GM12864 (cell line): ENCODE results near the gene PCF11.

Source experiments
- DNase-seq: peaks from one replicate; pipeline ENCODE4 v3.0.0-alpha.2; 2011; ENCODE audit warnings: low read depth
- H3K4me3 ChIP-seq: 2 replicates; pipeline ENCODE4 v1.5.1; 2011; ENCODE audit warnings: mild to moderate bottlenecking, low read depth, low read length, control low read depth
- TF ChIP-seq, protein P1 (sequence below): IDR thresholded peaks from 2 replicates; pipeline ENCODE4 v1.5.1; 2011; ENCODE audit warnings: low read depth, mild to moderate bottlenecking, moderate library complexity, low read length, control low read depth, inconsistent platforms; ENCODE audit errors: missing control alignments

The PCF11 gene

GRCh38 chr11:83191986-83192385, 35.1 kb downstream of the PCF11 start:
- TF ChIP-seq, protein P1, sequence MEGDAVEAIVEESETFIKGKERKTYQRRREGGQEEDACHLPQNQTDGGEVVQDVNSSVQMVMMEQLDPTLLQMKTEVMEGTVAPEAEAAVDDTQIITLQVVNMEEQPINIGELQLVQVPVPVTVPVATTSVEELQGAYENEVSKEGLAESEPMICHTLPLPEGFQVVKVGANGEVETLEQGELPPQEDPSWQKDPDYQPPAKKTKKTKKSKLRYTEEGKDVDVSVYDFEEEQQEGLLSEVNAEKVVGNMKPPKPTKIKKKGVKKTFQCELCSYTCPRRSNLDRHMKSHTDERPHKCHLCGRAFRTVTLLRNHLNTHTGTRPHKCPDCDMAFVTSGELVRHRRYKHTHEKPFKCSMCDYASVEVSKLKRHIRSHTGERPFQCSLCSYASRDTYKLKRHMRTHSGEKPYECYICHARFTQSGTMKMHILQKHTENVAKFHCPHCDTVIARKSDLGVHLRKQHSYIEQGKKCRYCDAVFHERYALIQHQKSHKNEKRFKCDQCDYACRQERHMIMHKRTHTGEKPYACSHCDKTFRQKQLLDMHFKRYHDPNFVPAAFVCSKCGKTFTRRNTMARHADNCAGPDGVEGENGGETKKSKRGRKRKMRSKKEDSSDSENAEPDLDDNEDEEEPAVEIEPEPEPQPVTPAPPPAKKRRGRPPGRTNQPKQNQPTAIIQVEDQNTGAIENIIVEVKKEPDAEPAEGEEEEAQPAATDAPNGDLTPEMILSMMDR = no peak
- no peak overlapping the region; the same call in 1 of the 2 replicates for H3K4me3 ChIP-seq
- no peak for DNase-seq

DNA sequence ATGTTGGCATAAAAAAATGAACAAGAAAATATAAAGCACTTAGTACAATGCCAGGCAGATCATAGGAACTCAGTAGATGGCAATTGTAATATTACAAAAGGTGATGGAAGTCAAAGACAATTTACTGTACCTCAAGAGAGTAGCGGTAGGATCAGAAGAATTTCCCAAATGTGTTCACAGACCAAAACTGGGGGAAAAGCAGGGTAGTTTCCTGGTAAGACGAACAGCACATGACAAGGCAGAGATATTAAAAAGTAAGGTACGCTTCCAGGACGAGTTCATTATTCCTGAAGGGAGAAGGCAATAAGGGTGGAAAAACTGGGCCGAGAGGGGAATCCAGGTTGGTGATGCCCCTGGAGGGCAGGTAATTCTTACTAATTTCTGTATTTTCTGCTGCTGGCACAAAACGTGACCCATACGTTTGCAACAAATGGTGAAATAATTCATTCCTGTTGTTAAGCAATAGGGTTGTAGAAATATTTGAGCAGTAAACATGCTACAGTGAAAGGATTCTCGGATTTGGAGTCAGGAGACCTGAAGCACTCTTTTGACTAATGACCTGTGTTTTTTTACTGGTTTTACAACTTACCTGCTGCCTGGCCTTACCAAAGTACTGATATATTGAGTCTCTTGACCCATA, 35.8 kb downstream of the PCF11 start:
- H3K4me3 ChIP-seq = peak overlapping the region; percentile 62
- TF ChIP-seq, protein P1 = no peak
- DNase-seq = no peak

GRCh38 chr11:83193315-83194280, 36.7 kb downstream of the PCF11 start, which contains the start of gene ANKRD42:
ANKRD42 (plus strand) TSS chr11:83193712; CDS start chr11:83194671, 959 bp downstream.
- DNase-seq = peak; percentile 79
- peak within 1 kb of the TSS; percentile 62 for H3K4me3 ChIP-seq
- TF ChIP-seq, protein P1 = peak; percentile 4

- peak; percentile 34 for DNase-seq
- TF ChIP-seq, protein P1 = no peak
- peak overlapping the region; percentile 62 for H3K4me3 ChIP-seq
Observed at GRCh38 chr11:83194281-83195142, 37.6 kb downstream of the PCF11 start.

GRCh38 chr11:83195143-83195466, 38.2 kb downstream of the PCF11 start:
- TF ChIP-seq, protein P1 = peak; percentile 7
- H3K4me3 ChIP-seq = peak overlapping the region; percentile 62
- DNase-seq = no peak

GRCh38 chr11:83195649-83196048, 38.7 kb downstream of the PCF11 start:
- no peak for DNase-seq
- TF ChIP-seq, protein P1 = no peak
- no peak overlapping the region for H3K4me3 ChIP-seq
